Smooth muscle cell (in vitro differentiated cells): ENCODE data around the gene SNRPB2. TPM values are rescaled to one million over a fixed set of nuclear protein-coding genes. Genes with fewer than 3 reads are reported as not detected.
A peak's percentile ranks its signal among the peaks of the same experiment; 100 is the strongest.

Experiments
- DNase-seq: peaks from one replicate; lab custom pipeline; 2025; ENCODE audit not compliant: unreplicated experiment; lab: John Stamatoyannopoulos, UW
- H2AFZ ChIP-seq: fragments of 200-600 bp; sonication (generic); 2 replicates; pipeline ENCODE4 v1.6.0; 2016; ENCODE audit warnings: antibody characterized with exemption, low read depth, mild to moderate bottlenecking
- H3F3A ChIP-seq: fragments of 200-600 bp; sonication (generic); 2 replicates; pipeline ENCODE4 v1.6.0; 2017; ENCODE audit warnings: antibody characterized with exemption, low read depth
- H3K27ac ChIP-seq: fragments of 200-600 bp; sonication (generic); 2 replicates; pipeline ENCODE4 v1.5.1; 2016; ENCODE audit warnings: low read depth, mild to moderate bottlenecking
- H3K27me3 ChIP-seq: fragments of 200-600 bp; sonication (generic); 2 replicates; pipeline ENCODE4 v1.6.1; 2016; ENCODE audit warnings: low read depth, mild to moderate bottlenecking
- H3K36me3 ChIP-seq: fragments of 200-600 bp; sonication (generic); 2 replicates; pipeline ENCODE4 v1.5.1; 2016; ENCODE audit warnings: low read depth
- H3K4me1 ChIP-seq: fragments of 200-600 bp; sonication (generic); 2 replicates; pipeline ENCODE4 v1.5.1; 2016; ENCODE audit warnings: low read depth
- H3K4me2 ChIP-seq: fragments of 200-600 bp; sonication (generic); 2 replicates; pipeline ENCODE4 v1.6.0; 2016; ENCODE audit warnings: mild to moderate bottlenecking
- H3K4me3 ChIP-seq: fragments of 200-600 bp; sonication (generic); 2 replicates; pipeline ENCODE4 v1.5.1; 2016; ENCODE audit warnings: mild to moderate bottlenecking
- H3K79me2 ChIP-seq: fragments of 200-600 bp; sonication (generic); 2 replicates; pipeline ENCODE4 v1.6.0; 2016; ENCODE audit warnings: low read depth, mild to moderate bottlenecking
- H3K9ac ChIP-seq: fragments of 200-600 bp; sonication (generic); 2 replicates; pipeline ENCODE4 v1.6.0; 2016; ENCODE audit warnings: low read depth
- H3K9me3 ChIP-seq: fragments of 200-600 bp; sonication (generic); replicated peaks from 2 replicates; pipeline ENCODE4 v1.5.1; 2016; ENCODE audit warnings: low read depth
- H4K20me1 ChIP-seq: fragments of 200-600 bp; sonication (generic); 2 replicates; pipeline ENCODE4 v1.6.0; 2016; ENCODE audit warnings: low read depth
- CTCF ChIP-seq: fragments of 200-600 bp; sonication (generic); IDR thresholded peaks from 2 replicates; pipeline ENCODE4 v1.5.1; 2017; ENCODE audit warnings: borderline replicate concordance, mild to moderate bottlenecking, antibody characterized with exemption; ENCODE audit not compliant: insufficient read depth, poor library complexity, severe bottlenecking
- WGBS: methylation state at CpG from one replicate; pipeline ENCODE4 v1.1.7; 2016; ENCODE audit warnings: low lambda C conversion rate; 5-methylcytosine and 5-hydroxymethylcytosine counted together
- polyA plus RNA-seq: library from polyadenylated mRNA; unstranded; fragments of >200 nt; fragmentation: Nextera tagmentation; extraction: Ambion mirVana; gene quantifications from 2 replicates; pipeline ENCODE4 v1.2.1, GENCODE V29; 2016
- total RNA-seq: library from RNA; depleted of rRNA; stranded (reverse); fragments of >200 nt; gene quantifications from 2 replicates; pipeline ENCODE4 v1.2.3, GENCODE V29; 2014

The SNRPB2 gene
- total and polyA plus RNA-seq, 2 experiments from 2014 or later, result 87.6 to 105 TPM

GRCh38 chr20:16714242-16714641, 15.6 kb upstream of the SNRPB2 start:
- no peak for TF ChIP-seq CTCF
- no peak overlapping the region for H3K27ac ChIP-seq
- DNase-seq, result no peak
- no peaks in the 10 kb centered on the region for H3K27me3 ChIP-seq
- H2AFZ ChIP-seq, result no peak overlapping the region
- no peak overlapping the region for H3K4me3 ChIP-seq
- no peak overlapping the region for H3K4me2 ChIP-seq
- H3F3A ChIP-seq, result no peaks in the 10 kb centered on the region
- H3K9me3 ChIP-seq, result no peaks in the 10 kb centered on the region
- no peak overlapping the region for H3K9ac ChIP-seq
- no peaks in the 10 kb centered on the region for H3K79me2 ChIP-seq
- 87% methylated on average over 5 of the region's 5 CpGs for WGBS
- no peaks in the 10 kb centered on the region for H3K4me1 ChIP-seq
- H3K36me3 ChIP-seq, result no peaks in the 10 kb centered on the region
- no peaks in the 10 kb centered on the region for H4K20me1 ChIP-seq

GRCh38 chr20:16714751-16715150, 15.1 kb upstream of the SNRPB2 start:
- Histone ChIP-seq H3K9ac (no peak overlapping the region), H3K4me2 (no peak overlapping the region), H3K36me3 (no peaks in the 10 kb centered on the region), H3K4me1 (no peaks in the 10 kb centered on the region), H4K20me1 (no peaks in the 10 kb centered on the region), H2AFZ (no peak overlapping the region), H3K27me3 (peaks cover 4% of the 10 kb centered on the region), H3K9me3 (no peaks in the 10 kb centered on the region), H3K4me3 (no peak overlapping the region), H3F3A (no peaks in the 10 kb centered on the region), H3K79me2 (no peaks in the 10 kb centered on the region), H3K27ac (no peak overlapping the region)
- WGBS, result 89% methylated on average over 4 of the region's 4 CpGs
- no peak for DNase-seq
- TF ChIP-seq CTCF, result no peak

- Histone ChIP-seq H3K4me3 (no peak overlapping the region), H3F3A (no peaks in the 10 kb centered on the region), H3K36me3 (no peaks in the 10 kb centered on the region), H3K9ac (no peak overlapping the region), H3K79me2 (no peaks in the 10 kb centered on the region), H3K27ac (no peak overlapping the region), H3K27me3 (peaks cover 26% of the 10 kb centered on the region), H3K4me2 (no peak overlapping the region), H4K20me1 (no peaks in the 10 kb centered on the region), H3K9me3 (no peaks in the 10 kb centered on the region), H3K4me1 (no peaks in the 10 kb centered on the region), H2AFZ (no peak overlapping the region)
- 73% methylated on average over 1 of the region's 1 CpG for WGBS
- DNase-seq, result no peak
- TF ChIP-seq CTCF, result no peak
Measured at GRCh38 chr20:16719421-16719820, 10.4 kb upstream of the SNRPB2 start.

- Histone ChIP-seq H3K9ac (no peak overlapping the region), H2AFZ (peak overlapping the region; percentile 92), H4K20me1 (no peaks in the 10 kb centered on the region), H3K27me3 (peaks cover 37% of the 10 kb centered on the region), H3F3A (no peaks in the 10 kb centered on the region), H3K27ac (no peak overlapping the region), H3K36me3 (peaks cover 7% of the 10 kb centered on the region), H3K4me1 (peaks cover 10% of the 10 kb centered on the region), H3K9me3 (no peaks in the 10 kb centered on the region), H3K4me3 (peak overlapping the region; percentile 89), H3K4me2 (peak overlapping the region; percentile 92), H3K79me2 (peaks cover 38% of the 10 kb centered on the region)
- no peak for TF ChIP-seq CTCF
- DNase-seq, result no peak
- 85% methylated on average over 1 of the region's 1 CpG for WGBS
Measured at GRCh38 chr20:16729080-16729479, 746 bp upstream of the SNRPB2 start.
